GM12872 (cell line): ENCODE measurements around the gene AFG3L2.
A peak's percentile ranks its signal among the peaks of the same experiment; 100 is the strongest.

Source experiments
- TF ChIP-seq, protein P1 (sequence below): IDR thresholded peaks from 3 replicates; pipeline ENCODE4 v1.5.1; 2011; ENCODE audit warnings: low read depth, mild to moderate bottlenecking, low read length, moderate library complexity; ENCODE audit not compliant: insufficient read depth

Gene AFG3L2

DNA sequence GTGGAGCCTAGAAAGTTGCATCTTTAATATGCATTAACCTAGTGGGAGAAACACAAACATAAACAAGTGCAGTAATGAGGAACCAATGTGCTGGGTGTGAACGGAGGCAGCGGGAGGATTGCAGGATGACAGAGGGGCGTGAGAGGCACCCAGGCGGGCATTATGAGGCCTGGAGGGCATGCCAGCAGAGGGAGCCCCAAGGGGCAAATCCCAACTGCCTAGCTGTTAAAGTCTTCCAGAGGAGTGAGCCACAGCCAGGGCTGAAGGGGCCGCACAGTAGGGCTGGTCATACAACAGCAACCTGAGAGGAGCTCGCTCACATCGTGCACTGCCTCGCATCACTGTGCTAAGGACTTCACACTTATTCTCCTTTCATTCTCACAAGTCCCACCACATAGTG, 17.4 kb upstream of the AFG3L2 start:
- TF ChIP-seq, protein P1, sequence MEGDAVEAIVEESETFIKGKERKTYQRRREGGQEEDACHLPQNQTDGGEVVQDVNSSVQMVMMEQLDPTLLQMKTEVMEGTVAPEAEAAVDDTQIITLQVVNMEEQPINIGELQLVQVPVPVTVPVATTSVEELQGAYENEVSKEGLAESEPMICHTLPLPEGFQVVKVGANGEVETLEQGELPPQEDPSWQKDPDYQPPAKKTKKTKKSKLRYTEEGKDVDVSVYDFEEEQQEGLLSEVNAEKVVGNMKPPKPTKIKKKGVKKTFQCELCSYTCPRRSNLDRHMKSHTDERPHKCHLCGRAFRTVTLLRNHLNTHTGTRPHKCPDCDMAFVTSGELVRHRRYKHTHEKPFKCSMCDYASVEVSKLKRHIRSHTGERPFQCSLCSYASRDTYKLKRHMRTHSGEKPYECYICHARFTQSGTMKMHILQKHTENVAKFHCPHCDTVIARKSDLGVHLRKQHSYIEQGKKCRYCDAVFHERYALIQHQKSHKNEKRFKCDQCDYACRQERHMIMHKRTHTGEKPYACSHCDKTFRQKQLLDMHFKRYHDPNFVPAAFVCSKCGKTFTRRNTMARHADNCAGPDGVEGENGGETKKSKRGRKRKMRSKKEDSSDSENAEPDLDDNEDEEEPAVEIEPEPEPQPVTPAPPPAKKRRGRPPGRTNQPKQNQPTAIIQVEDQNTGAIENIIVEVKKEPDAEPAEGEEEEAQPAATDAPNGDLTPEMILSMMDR: peak; percentile 59

DNA sequence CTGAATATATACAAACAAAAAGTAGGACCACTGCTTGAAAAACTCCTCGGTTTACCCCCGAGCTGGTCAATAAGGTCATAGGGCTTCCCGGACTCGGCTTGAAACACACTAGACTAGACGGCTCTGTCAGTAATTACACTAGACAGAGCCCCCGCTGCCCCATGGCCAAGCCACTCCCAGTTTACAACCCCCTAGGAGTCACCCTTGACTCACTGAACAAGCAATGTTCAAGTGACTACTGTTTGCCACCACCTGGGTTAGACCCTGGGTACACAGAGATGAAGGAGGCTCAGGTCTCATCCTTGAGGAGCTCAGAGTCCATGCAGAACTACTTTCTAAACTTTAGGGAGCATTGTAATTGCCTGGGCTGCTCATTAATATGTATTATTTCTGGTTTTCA, 17.0 kb upstream of the AFG3L2 start:
- TF ChIP-seq, protein P1: no peak

DNA sequence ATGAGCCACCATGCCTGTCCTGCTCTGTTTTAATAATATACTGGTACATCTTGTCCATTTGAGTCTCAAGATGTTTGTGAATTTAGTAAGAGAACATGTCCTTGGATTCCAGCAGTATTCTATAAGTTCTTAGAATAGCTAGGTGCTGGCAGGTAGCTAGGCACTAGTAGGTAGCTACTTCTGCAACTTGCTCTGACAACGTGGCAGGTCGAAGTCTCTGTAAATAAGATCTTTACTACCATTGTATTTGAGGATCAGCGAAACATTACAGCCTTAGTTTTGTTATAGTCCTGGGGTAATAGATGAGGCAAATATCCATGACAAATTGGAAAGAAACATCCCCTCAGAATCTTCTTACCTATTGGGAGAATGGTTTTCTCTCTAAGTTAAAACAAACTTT, 16.5 kb upstream of the AFG3L2 start:
- TF ChIP-seq, protein P1: no peak

DNA sequence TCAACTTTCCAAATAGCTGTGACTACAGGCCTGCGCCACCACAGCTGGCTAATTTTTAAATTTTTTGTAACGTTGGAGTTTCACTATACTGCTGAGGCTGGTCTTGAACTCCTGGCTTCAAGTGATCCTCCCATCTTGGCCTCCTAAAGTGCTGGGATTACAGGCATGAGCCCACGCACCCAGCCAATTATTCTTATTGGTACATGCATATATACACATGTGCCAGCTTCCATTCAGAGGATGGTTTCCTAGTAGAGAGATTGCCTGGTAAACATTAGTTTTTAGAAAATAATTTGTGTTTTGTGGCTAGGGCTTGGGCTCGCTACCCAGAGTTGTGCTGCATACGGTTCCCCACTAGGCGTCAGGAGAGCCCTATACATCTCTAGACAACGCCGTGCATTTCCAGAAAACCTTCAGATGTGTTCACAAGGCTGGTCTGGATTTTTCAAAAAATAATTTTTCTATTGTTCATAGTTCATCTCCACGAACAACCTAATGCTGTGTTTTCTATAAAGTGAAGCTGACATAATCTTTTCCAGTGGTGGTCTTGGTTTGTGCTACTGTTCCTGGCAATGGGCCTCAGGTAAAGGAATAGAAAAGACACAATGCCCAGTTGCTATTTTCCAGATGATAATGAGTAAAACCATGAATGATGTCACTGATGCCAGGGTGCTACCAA, 14.6 kb upstream of the AFG3L2 start:
- TF ChIP-seq, protein P1: peak; percentile 92

DNA sequence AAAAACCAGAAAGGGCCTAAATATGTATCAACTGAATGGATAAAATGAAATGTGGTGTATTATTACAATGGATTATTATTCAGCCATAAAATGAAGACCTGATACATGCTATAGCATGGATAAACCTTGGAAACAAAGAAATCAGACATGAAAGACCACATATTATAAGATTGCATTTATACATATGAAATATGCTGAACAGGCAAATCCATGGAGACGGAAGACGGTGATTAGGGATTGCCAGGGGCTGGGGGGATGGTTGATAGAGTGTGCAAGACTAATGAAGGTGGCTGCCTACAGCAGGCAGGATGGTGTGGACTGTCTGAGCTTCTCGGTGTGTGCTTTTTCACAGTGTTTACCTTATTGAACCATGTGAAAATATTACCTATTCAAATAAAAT, 11.4 kb upstream of the AFG3L2 start:
- TF ChIP-seq, protein P1: no peak

DNA sequence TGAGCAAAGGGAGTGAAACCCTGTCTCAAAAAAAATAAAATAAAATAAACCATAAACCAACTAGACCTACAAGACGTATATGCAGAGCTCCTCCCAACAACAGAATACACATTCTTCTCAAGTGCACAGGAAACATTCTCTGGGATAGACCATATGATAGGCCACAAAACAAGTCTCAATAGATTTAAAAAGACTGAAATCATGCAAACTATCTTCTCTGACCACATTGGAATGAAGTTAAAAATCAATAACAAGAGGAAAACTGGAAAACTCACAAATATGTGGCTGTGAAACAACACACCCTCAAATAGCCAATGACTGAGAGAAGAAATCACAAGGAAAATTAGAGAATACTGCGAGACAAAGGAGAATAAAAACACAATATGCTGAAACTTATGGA, 7.2 kb upstream of the AFG3L2 start:
- TF ChIP-seq, protein P1: no peak

DNA sequence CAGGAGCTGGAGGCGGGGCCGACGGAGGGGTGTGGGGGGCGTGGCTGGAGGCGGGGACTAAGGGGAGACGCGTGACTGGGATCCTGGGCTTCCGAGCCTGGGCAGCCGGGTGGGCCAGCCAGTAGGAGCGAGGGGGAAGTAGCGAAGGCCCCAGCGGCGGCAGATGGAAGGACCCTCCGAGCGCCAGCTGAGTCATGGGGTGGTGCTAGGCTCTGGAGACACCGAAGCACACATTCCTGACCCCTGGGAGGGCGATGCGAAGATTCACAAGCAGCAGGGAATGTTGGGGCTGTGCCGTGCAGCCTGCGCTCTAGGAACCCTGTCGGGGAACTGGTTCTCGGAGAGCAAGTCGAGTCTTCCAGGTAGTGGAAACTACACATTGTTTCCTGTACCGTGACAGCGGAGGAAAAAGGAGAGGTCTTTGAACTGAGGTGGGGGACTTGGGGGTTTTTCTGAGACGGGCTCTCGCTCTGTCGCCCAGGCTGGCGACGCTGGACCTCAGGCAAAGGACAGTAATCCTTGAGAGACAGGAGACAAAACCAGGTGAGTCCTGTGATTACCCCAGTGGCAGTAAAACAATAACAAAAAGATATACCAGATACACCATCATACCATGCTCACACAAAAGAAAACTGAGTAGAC, 650 bp upstream of the AFG3L2 start:
- TF ChIP-seq, protein P1: peak; percentile 23; the same call in 1 of the 3 replicates
